Sigmoid colon (tissue), 7 donors: ENCODE measurements around the gene IDI1. TPM values are rescaled to one million over a fixed set of nuclear protein-coding genes. Genes with fewer than 3 reads are reported as not detected.

ENCODE experiments used
- DNase-seq: peaks from one replicate; pipeline ENCODE4 v3.0.0-alpha.2; 2019
- H3K27ac ChIP-seq, 4 donors: fragments of 200-600 bp; sonication (generic); one replicate each; pipeline ENCODE4 v1.5.1; 2016 to 2019; ENCODE audit warnings: mild to moderate bottlenecking in 1 of 4
- H3K27me3 ChIP-seq, 3 donors: fragments of 200-600 bp; sonication (generic); one replicate each; pipeline ENCODE4 v1.5.1; 2019; ENCODE audit warnings: mild to moderate bottlenecking in 1 of 3
- H3K36me3 ChIP-seq, 4 donors: fragments of 200-600 bp; sonication (generic); one replicate each; pipeline ENCODE4 v1.5.1; 2016 to 2019
- H3K4me1 ChIP-seq, 4 donors: fragments of 200-600 bp; sonication (generic); one replicate each; pipeline ENCODE4 v1.5.1; 2017 to 2019
- H3K4me3 ChIP-seq, 4 donors: fragments of 200-600 bp; sonication (generic); one replicate each; pipeline ENCODE4 v1.5.1; 2017 to 2019; ENCODE audit warnings: mild to moderate bottlenecking in 2 of 4, moderate library complexity in 1 of 4
- H3K9me3 ChIP-seq, 4 donors: fragments of 200-600 bp in 3 of 4; sonication (generic) in 3 of 4; one replicate each; pipeline versions ENCODE4 v1.5.1 to v1.6.1; 2013 to 2019
- CTCF ChIP-seq, 4 experiments: fragments of 450-650 bp in 3 of 4; fragments of 200-600 bp in 1 of 4; IDR thresholded peaks; one replicate each; pipeline ENCODE4 v1.5.1; 2016 to 2019; ENCODE audit warnings: antibody characterized with exemption in 4 of 4, mild to moderate bottlenecking in 3 of 4, moderate library complexity in 2 of 4
- EP300 ChIP-seq, 4 donors: sonication (generic); formaldehyde crosslinking; IDR thresholded peaks; one replicate each; pipeline ENCODE4 v1.6.1; 2017; ENCODE audit warnings: antibody characterized with exemption in 4 of 4
- POLR2A ChIP-seq, 2 donors: fragments of 450-650 bp; IDR thresholded peaks; one replicate each; pipeline ENCODE4 v1.6.1; 2016; ENCODE audit warnings: antibody characterized with exemption in 2 of 2, mild to moderate bottlenecking in 2 of 2, moderate library complexity in 2 of 2
- POLR2AphosphoS5 ChIP-seq, 4 donors: sonication (generic); formaldehyde crosslinking; IDR thresholded peaks; one replicate each; pipeline ENCODE4 v1.6.1; 2017; ENCODE audit warnings: antibody characterized with exemption in 4 of 4
- WGBS, 2 donors: extraction: QIAGEN DNeasy Blood & Tissue Kit; methylation state at CpG; one replicate each; pipeline ENCODE4 v1.1.7; 2013; 5-methylcytosine and 5-hydroxymethylcytosine counted together
- intact Hi-C: fragments of 100-400 bp; cut with DNase I; formaldehyde crosslinking; loops from one replicate; pipeline ENCODE4 v1.15.1; 2023
- polyA plus RNA-seq, 3 donors: library from polyadenylated mRNA; stranded (reverse); fragments of 200-250 nt; gene quantifications; one replicate each; pipeline ENCODE4 v1.2.3, GENCODE V29; 2013
- total RNA-seq, 4 donors: library from RNA; depleted of rRNA; stranded (reverse); fragments of >200 nt; gene quantifications; one replicate each; pipeline ENCODE4 v1.1.0, GENCODE V29; 2016
- donor health status: healthy with polysubstance abuse.
- donor health status: Bipolar disorder and iron deficiency.
- donor health status: healthy.

Gene IDI1
- total and polyA plus RNA-seq, 7 donors: 22.4 to 223 (median 35.8) TPM

GRCh38 chr10:1037098-1037497 is 11.8 kb downstream of the IDI1 start:
- H3K4me3 ChIP-seq: no peak overlapping the region
- TF ChIP-seq CTCF (IDR thresholded peaks at IDR 0.05): no peak
- TF ChIP-seq EP300 (IDR thresholded peaks at IDR 0.05): no peak
- no peak for TF ChIP-seq POLR2AphosphoS5 (IDR thresholded peaks at IDR 0.05)
- TF ChIP-seq POLR2A (IDR thresholded peaks at IDR 0.05): no peak
- DNase-seq: no peak
- WGBS, 2 donors: 93 to 95% methylated on average over 11 of the region's 11 CpGs
- intact Hi-C loops: no loop called here
- H3K36me3 ChIP-seq: peaks cover 0 to 43% (median 4%) of the 10 kb centered on the region in 4 donors
- no peaks in the 10 kb centered on the region for H3K27me3 ChIP-seq
- no peaks in the 10 kb centered on the region for H3K9me3 ChIP-seq
- no peaks in the 10 kb centered on the region for H3K4me1 ChIP-seq
- no peak overlapping the region for H3K27ac ChIP-seq

- no peaks in the 10 kb centered on the region for H3K27me3 ChIP-seq
Measured at GRCh38 chr10:1036341-1036791, 12.6 kb downstream of the IDI1 start.

DNA sequence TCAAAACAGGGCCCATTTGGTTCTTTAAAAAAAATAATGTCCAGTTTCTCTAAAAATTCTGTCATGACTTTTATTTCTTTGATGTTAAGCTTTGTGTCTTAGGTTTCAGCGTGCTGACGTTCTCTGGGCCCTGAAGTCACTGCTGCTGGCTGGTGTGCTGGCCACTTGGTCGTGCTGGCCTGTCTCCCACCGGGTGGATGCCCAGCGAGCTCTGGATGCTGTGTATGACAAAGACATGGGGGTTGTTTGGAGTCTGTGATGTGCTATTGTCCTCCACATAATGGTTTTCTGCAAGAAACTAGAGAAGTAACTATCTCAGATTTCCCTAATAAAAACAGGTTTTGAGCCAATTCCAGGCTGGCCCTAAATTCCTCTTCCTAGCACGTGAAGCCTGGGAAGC is 13.7 kb downstream of the IDI1 start:
- no peaks in the 10 kb centered on the region for H3K9me3 ChIP-seq
- H3K27me3 ChIP-seq: no peaks in the 10 kb centered on the region
- H3K27ac ChIP-seq: peak overlapping the region in 2 of 4 donors; percentile 42 to 55
- DNase-seq: no peak
- peaks cover 0 to 25% (median 0%) of the 10 kb centered on the region in 4 donors for H3K36me3 ChIP-seq
- TF ChIP-seq POLR2A (IDR thresholded peaks at IDR 0.05): no peak
- TF ChIP-seq POLR2AphosphoS5 (IDR thresholded peaks at IDR 0.05): no peak
- no peak for TF ChIP-seq EP300 (IDR thresholded peaks at IDR 0.05)
- no peak for TF ChIP-seq CTCF (IDR thresholded peaks at IDR 0.05)
- intact Hi-C loops: no loop called here
- WGBS, 2 donors: 89 to 92% methylated on average over 6 of the region's 6 CpGs
- H3K4me3 ChIP-seq: no peak overlapping the region
- no peaks in the 10 kb centered on the region for H3K4me1 ChIP-seq

More at GRCh38 chr10:1036341-1036791, 12.6 kb downstream of the IDI1 start:
- intact Hi-C loops: no loop called here
- TF ChIP-seq EP300 (IDR thresholded peaks at IDR 0.05) (no peak), POLR2AphosphoS5 (IDR thresholded peaks at IDR 0.05) (no peak), POLR2A (IDR thresholded peaks at IDR 0.05) (no peak)
- H3K36me3 ChIP-seq: peaks cover 0 to 36% (median under 1%) of the 10 kb centered on the region in 4 donors
- no peak for DNase-seq
- no peak overlapping the region for H3K27ac ChIP-seq
- no peaks in the 10 kb centered on the region for H3K9me3 ChIP-seq
- no peaks in the 10 kb centered on the region for H3K4me1 ChIP-seq
- no peak overlapping the region for H3K4me3 ChIP-seq
- 78 to 81% methylated on average over 14 of the region's 14 CpGs for WGBS, 2 donors

- H3K27ac ChIP-seq: peak overlapping the region in 2 of 4 donors; percentile 42 to 55
- WGBS, 2 donors: 84 to 91% methylated on average over 3 of the region's 3 CpGs
- H3K4me3 ChIP-seq: no peak overlapping the region
- H3K4me1 ChIP-seq: no peaks in the 10 kb centered on the region
- H3K9me3 ChIP-seq: no peaks in the 10 kb centered on the region
- no peak for DNase-seq
- TF ChIP-seq CTCF (IDR thresholded peaks at IDR 0.05) (no peak), EP300 (IDR thresholded peaks at IDR 0.05) (no peak), POLR2A (IDR thresholded peaks at IDR 0.05) (no peak), POLR2AphosphoS5 (IDR thresholded peaks at IDR 0.05) (no peak)
- peaks cover 0 to 20% (median 0%) of the 10 kb centered on the region in 4 donors for H3K36me3 ChIP-seq
- no peaks in the 10 kb centered on the region for H3K27me3 ChIP-seq
- intact Hi-C loops: no loop called here
Measured at GRCh38 chr10:1034758-1035157, 14.2 kb downstream of the IDI1 start.

DNA sequence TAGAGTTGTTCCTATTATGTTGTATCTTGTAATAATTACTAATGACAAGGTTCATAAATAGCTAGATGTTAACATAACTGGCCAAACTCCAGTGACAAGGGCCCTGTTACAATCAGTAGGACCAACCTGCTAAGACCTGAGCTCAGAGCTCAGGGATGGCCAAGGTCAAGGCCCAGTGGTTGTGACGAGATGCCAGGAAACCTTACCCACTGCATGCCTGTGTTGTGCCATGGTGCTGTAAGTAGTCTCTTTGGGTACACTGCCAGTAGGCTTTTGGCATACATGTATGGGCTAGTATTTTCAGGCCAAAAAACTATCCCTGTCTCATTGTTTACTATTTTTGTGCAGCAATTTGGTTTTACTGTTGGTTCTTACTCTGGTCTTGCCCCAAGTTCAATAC is 15.3 kb downstream of the IDI1 start:
- no peak for DNase-seq
- no peak for TF ChIP-seq EP300 (IDR thresholded peaks at IDR 0.05)
- TF ChIP-seq POLR2AphosphoS5 (IDR thresholded peaks at IDR 0.05): no peak
- no peak for TF ChIP-seq CTCF (IDR thresholded peaks at IDR 0.05)
- TF ChIP-seq POLR2A (IDR thresholded peaks at IDR 0.05): no peak
- H3K27me3 ChIP-seq: no peaks in the 10 kb centered on the region
- H3K9me3 ChIP-seq: no peaks in the 10 kb centered on the region
- WGBS, 2 donors: 92 to 94% methylated on average over 1 of the region's 1 CpG
- no peak overlapping the region for H3K4me3 ChIP-seq
- intact Hi-C loops: no loop called here
- H3K27ac ChIP-seq: no peak overlapping the region
- H3K4me1 ChIP-seq: no peaks in the 10 kb centered on the region
- H3K36me3 ChIP-seq: peaks cover 0 to 13% (median 0%) of the 10 kb centered on the region in 4 donors
